ENCODE data around the gene CLEC11A. TPM values are rescaled to one million over a fixed set of nuclear protein-coding genes. Genes with fewer than 3 reads are reported as not detected.

The CLEC11A gene
- total and polyA plus RNA-seq, 9 of the 15 experiments (the other 6 are each of a cell fraction or from before 2014, with no cell fraction given): 0.39 to 43.9 (median 3.4) TPM

DNA sequence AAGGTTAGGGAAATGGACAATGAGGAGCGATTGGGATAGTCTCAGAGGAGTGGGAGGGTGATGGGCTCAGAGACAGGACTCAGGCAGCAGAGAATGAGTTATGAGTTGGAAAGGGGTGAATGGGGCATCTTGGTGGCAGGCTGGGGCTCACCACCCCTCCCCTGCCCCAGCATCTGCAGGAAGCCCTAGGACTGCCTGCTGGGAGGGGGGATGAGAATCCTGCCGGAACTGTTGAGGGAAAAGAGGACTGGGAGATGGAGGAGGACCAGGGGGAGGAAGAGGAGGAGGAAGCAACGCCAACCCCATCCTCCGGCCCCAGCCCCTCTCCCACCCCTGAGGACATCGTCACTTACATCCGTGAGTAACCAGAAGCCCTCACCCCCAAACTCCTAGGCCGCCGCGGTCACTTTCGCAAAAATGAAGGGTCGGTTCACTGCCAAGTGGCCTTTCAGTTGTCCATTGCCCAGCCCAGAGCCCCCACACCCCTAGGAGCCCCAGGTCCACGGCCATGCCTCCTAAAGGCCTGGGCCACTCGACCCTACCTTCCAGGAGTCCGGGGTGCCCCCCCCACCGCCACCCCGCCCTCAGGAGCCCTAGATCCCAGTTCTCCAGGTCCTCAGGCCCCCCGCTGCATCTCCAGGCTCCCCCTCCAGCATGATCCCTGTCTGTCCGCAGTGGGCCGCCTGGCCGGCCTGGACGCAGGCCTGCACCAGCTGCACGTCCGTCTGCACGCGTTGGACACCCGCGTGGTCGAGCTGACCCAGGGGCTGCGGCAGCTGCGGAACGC, 764 bp downstream of the CLEC11A start (continued):
- TF ChIP-seq ZBTB12 (CRISPR knock-in tag; IDR thresholded peaks at IDR 0.05): no peak
- no peak for TF ChIP-seq ZNF140 (CRISPR knock-in tag; IDR thresholded peaks at IDR 0.05)
- 0 out of 2 replicates have a peak, but pooled peaks have one; percentile 17 for TF ChIP-seq E2F5 (CRISPR knock-in tag; IDR thresholded peaks at IDR 0.05)
- no peak for TF ChIP-seq E4F1 (CRISPR knock-in tag; IDR thresholded peaks at IDR 0.05; ENCODE audit: borderline replicate concordance)
- no peak for TF ChIP-seq BRCA1 (IDR thresholded peaks at IDR 0.05)
- no peak for TF ChIP-seq BRCA1 (CRISPR knock-in tag; IDR thresholded peaks at IDR 0.05)
- no peak for TF ChIP-seq HDAC6 (IDR thresholded peaks at IDR 0.05; ENCODE audit: low read depth, low read length)
- TF ChIP-seq C11orf30 (IDR thresholded peaks at IDR 0.05; ENCODE audit: low read depth): no peak
- no peak for TF ChIP-seq EGR1 (conservative IDR thresholded peaks at IDR 0.05)
- TF ChIP-seq, protein P1, sequence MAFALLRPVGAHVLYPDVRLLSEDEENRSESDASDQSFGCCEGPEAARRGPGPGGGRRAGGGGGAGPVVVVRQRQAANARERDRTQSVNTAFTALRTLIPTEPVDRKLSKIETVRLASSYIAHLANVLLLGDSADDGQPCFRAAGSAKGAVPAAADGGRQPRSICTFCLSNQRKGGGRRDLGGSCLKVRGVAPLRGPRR (CRISPR knock-in tag; IDR thresholded peaks at IDR 0.05): no peak
- TF ChIP-seq KDM1A (IDR thresholded peaks at IDR 0.05): no peak
- 0 out of 2 replicates have a peak, but pooled peaks have one; percentile 8 for TF ChIP-seq ZSCAN32 (CRISPR knock-in tag; IDR thresholded peaks at IDR 0.05)
- TF ChIP-seq RNF2 (IDR thresholded peaks at IDR 0.05): 0 out of 2 replicates have a peak, but pooled peaks have one; percentile 62
- TF ChIP-seq SMARCE1 (IDR thresholded peaks at IDR 0.05): no peak
- no peak for TF ChIP-seq BDP1 (IDR thresholded peaks at IDR 0.05; ENCODE audit: insufficient read depth, insufficient read length)
- no peak for TF ChIP-seq NONO (IDR thresholded peaks at IDR 0.05; ENCODE audit: low read depth in 2 of 2, low read length in 1 of 2)
- no peak for TF ChIP-seq POLR2B (IDR thresholded peaks at IDR 0.05; ENCODE audit: low read depth, partially characterized antibody)
- peak; percentile 87; the same call in 1 of the 2 replicates for TF ChIP-seq TFAP4 (CRISPR knock-in tag; IDR thresholded peaks at IDR 0.05; ENCODE audit: borderline replicate concordance)
- TF ChIP-seq ILF3 (IDR thresholded peaks at IDR 0.05; ENCODE audit: borderline replicate concordance): no peak
- TF ChIP-seq ETV1 (tag; conservative IDR thresholded peaks at IDR 0.05; ENCODE audit: low read depth): no peak
- TF ChIP-seq, protein P2, sequence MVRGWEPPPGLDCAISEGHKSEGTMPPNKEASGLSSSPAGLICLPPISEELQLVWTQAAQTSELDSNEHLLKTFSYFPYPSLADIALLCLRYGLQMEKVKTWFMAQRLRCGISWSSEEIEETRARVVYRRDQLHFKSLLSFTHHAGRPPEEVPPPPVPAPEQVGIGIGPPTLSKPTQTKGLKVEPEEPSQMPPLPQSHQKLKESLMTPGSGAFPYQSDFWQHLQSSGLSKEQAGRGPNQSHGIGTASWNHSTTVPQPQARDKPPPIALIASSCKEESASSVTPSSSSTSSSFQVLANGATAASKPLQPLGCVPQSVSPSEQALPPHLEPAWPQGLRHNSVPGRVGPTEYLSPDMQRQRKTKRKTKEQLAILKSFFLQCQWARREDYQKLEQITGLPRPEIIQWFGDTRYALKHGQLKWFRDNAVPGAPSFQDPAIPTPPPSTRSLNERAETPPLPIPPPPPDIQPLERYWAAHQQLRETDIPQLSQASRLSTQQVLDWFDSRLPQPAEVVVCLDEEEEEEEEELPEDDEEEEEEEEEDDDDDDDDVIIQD (CRISPR knock-in tag; IDR thresholded peaks at IDR 0.05): no peak
